SU-DHL-6 (cell line): Measurements from ENCODE around the gene NHLRC2.

Experiments
- H2AFZ ChIP-seq: fragments of 200-600 bp; sonication (generic); 2 replicates; pipeline ENCODE4 v1.6.1; 2014; ENCODE audit warnings: low read depth, mild to moderate bottlenecking, moderate library complexity, mixed read lengths, antibody characterized with exemption, low read length; ENCODE audit not compliant: severe bottlenecking
- H3F3A ChIP-seq: fragments of 200-600 bp; shearing (Covaris generic); 2 replicates; pipeline ENCODE4 v1.6.0; 2016; ENCODE audit warnings: antibody characterized with exemption, mild to moderate bottlenecking; ENCODE audit not compliant: insufficient read depth
- H3K27ac ChIP-seq: fragments of 200-600 bp; sonication (generic); 2 replicates; pipeline ENCODE4 v1.5.1; 2016; ENCODE audit warnings: low read depth, mild to moderate bottlenecking, low read length, moderate library complexity, mixed read lengths
- H3K27me3 ChIP-seq: fragments of 200-600 bp; sonication (generic), shearing (Covaris generic); 2 replicates; pipeline ENCODE4 v1.6.0; 2014; ENCODE audit warnings: mild to moderate bottlenecking, low read length
- H3K36me3 ChIP-seq: fragments of 200-600 bp; sonication (generic); 2 replicates; pipeline ENCODE4 v1.6.1; 2014; ENCODE audit warnings: mild to moderate bottlenecking, low read length, mixed read lengths
- H3K4me2 ChIP-seq: fragments of 300-600, 200-600 bp; shearing (Covaris generic), sonication (generic); 2 replicates; pipeline ENCODE4 v1.6.0; 2014; ENCODE audit warnings: low read length, low read depth, mild to moderate bottlenecking; ENCODE audit not compliant: poor library complexity, severe bottlenecking
- H3K4me3 ChIP-seq: fragments of 200-600 bp; sonication (generic); 2 replicates; pipeline ENCODE4 v1.5.1; 2014; ENCODE audit warnings: antibody characterized with exemption, low read length, mild to moderate bottlenecking, mixed read lengths; ENCODE audit not compliant: insufficient read depth, poor library complexity, severe bottlenecking
- H3K79me2 ChIP-seq: fragments of 200-600 bp; sonication (generic); 2 replicates; pipeline ENCODE4 v1.6.1; 2014; ENCODE audit warnings: mild to moderate bottlenecking, low read length, moderate library complexity; ENCODE audit not compliant: insufficient read depth
- H3K9ac ChIP-seq: fragments of 200-600 bp; sonication (generic); 2 replicates; pipeline ENCODE4 v1.7.0; 2014; ENCODE audit warnings: mild to moderate bottlenecking, low read length
- H3K9me2 ChIP-seq: fragments of 200-600 bp; sonication (generic); replicated peaks from 2 replicates; pipeline ENCODE4 v1.6.1; 2014; ENCODE audit warnings: low read length; ENCODE audit not compliant: insufficient read depth
- H3K9me3 ChIP-seq: fragments of 200-600 bp; sonication (generic); 2 replicates; pipeline ENCODE4 v1.6.1; 2014; ENCODE audit warnings: low read length, mixed read lengths; ENCODE audit not compliant: insufficient read depth
- H4K20me1 ChIP-seq: fragments of 200-600 bp; sonication (generic); 2 replicates; pipeline ENCODE4 v1.6.1; 2014; ENCODE audit warnings: low read depth, mild to moderate bottlenecking, antibody characterized with exemption, low read length, moderate library complexity, mixed read lengths
- CTCF ChIP-seq: fragments of 200-600 bp; sonication (generic); IDR thresholded peaks from one replicate; pipeline ENCODE4 v1.5.1; 2017; ENCODE audit warnings: antibody characterized with exemption, mild to moderate bottlenecking, low read length, moderate library complexity; ENCODE audit not compliant: insufficient read depth, poor library complexity, severe bottlenecking
- EZH2phosphoT487 ChIP-seq: fragments of 200-600 bp; sonication (generic), shearing (Covaris generic); conservative IDR thresholded peaks from 2 replicates; pipeline ENCODE4 v1.6.1; 2018; ENCODE audit warnings: mild to moderate bottlenecking, antibody characterized with exemption, low read length, moderate library complexity, mixed read lengths

Gene NHLRC2

GRCh38 chr10:113916053-113916452 is 61.6 kb downstream of the NHLRC2 start:
- Histone ChIP-seq H4K20me1 (no peaks in the 10 kb centered on the region), H3K4me3 (no peak overlapping the region), H3K36me3 (peaks cover 7% of the 10 kb centered on the region; the same call in 1 of the 2 replicates), H3K9ac (no peak overlapping the region), H3K79me2 (no peaks in the 10 kb centered on the region), H3K9me3 (no peaks in the 10 kb centered on the region), H3K27ac (no peak overlapping the region), H3F3A (no peaks in the 10 kb centered on the region; the same call in 1 of the 2 replicates), H3K9me2 (no peaks in the 10 kb centered on the region), H2AFZ (no peak overlapping the region), H3K27me3 (no peaks in the 10 kb centered on the region), H3K4me2 (no peak overlapping the region)
- TF ChIP-seq CTCF (no peak), EZH2phosphoT487 (no peak)

GRCh38 chr10:113917636-113918035 is 63.2 kb downstream of the NHLRC2 start:
- no peaks in the 10 kb centered on the region; the same call in 1 of the 2 replicates for H3F3A ChIP-seq
- no peaks in the 10 kb centered on the region for H3K9me2 ChIP-seq
- H3K27me3 ChIP-seq, result no peaks in the 10 kb centered on the region
- no peak overlapping the region for H2AFZ ChIP-seq
- H3K4me2 ChIP-seq, result no peak overlapping the region
- no peaks in the 10 kb centered on the region for H4K20me1 ChIP-seq
- H3K36me3 ChIP-seq, result no peaks in the 10 kb centered on the region
- H3K9me3 ChIP-seq, result no peaks in the 10 kb centered on the region
- H3K4me3 ChIP-seq, result no peak overlapping the region
- H3K9ac ChIP-seq, result no peak overlapping the region
- no peaks in the 10 kb centered on the region for H3K79me2 ChIP-seq
- TF ChIP-seq EZH2phosphoT487, result no peak
- no peak for TF ChIP-seq CTCF
- no peak overlapping the region for H3K27ac ChIP-seq

- no peak for TF ChIP-seq EZH2phosphoT487
- TF ChIP-seq CTCF, result no peak
- Histone ChIP-seq H3K36me3 (no peaks in the 10 kb centered on the region), H2AFZ (no peak overlapping the region), H3K27ac (no peak overlapping the region), H3K27me3 (no peaks in the 10 kb centered on the region), H4K20me1 (no peaks in the 10 kb centered on the region), H3K4me3 (no peak overlapping the region), H3K9ac (no peak overlapping the region), H3K9me2 (no peaks in the 10 kb centered on the region), H3K4me2 (no peak overlapping the region), H3K9me3 (no peaks in the 10 kb centered on the region; the same call in 1 of the 2 replicates), H3F3A (no peaks in the 10 kb centered on the region; the same call in 1 of the 2 replicates), H3K79me2 (no peaks in the 10 kb centered on the region)
Measured at GRCh38 chr10:113920114-113920513, 65.7 kb downstream of the NHLRC2 start.
